Measurements from ENCODE around the gene NFIA.

The NFIA gene

GRCh38 chr1:61446531-61446991, 364.2 kb downstream of the NFIA start:
- TF ChIP-seq TEAD4 (IDR thresholded peaks at IDR 0.05) = peak; percentile 46
- 0 out of 2 replicates have a peak, but pooled peaks have one; percentile 30 for TF ChIP-seq YY1 (IDR thresholded peaks at IDR 0.05; ENCODE audit: low read depth)
- TF ChIP-seq EP300 (IDR thresholded peaks at IDR 0.05; ENCODE audit: borderline replicate concordance) = peak; percentile 69; the same call in 1 of the 2 replicates
- TF ChIP-seq RAD21 (IDR thresholded peaks at IDR 0.05; ENCODE audit: low read depth) = no peak; the same call in 1 of the 2 replicates
- no peak for TF ChIP-seq USF1 (IDR thresholded peaks at IDR 0.05)
- TF ChIP-seq FOXM1 (IDR thresholded peaks at IDR 0.05; ENCODE audit: borderline replicate concordance, low read depth) = no peak; the same call in 1 of the 2 replicates
- TF ChIP-seq EGR1 (IDR thresholded peaks at IDR 0.05) = peak; percentile 90
- TF ChIP-seq REST (IDR thresholded peaks at IDR 0.05; ENCODE audit: low read depth) = no peak
- TF ChIP-seq NFIC (IDR thresholded peaks at IDR 0.05) = peak; percentile 65
- no peak for TF ChIP-seq CREB1 (IDR thresholded peaks at IDR 0.05; ENCODE audit: low read depth)
- no peak for TF ChIP-seq ZBTB7A (IDR thresholded peaks at IDR 0.05; ENCODE audit: low read depth)
- 0 out of 2 replicates have a peak, but pooled peaks have one; percentile 25 for TF ChIP-seq CEBPB (IDR thresholded peaks at IDR 0.05)
- peak; percentile 29; the same call in 1 of the 2 replicates for TF ChIP-seq MAX (IDR thresholded peaks at IDR 0.05)
- peak; percentile 58 for TF ChIP-seq TCF12 (IDR thresholded peaks at IDR 0.05; ENCODE audit: low read depth)
- TF ChIP-seq TAF1 (IDR thresholded peaks at IDR 0.05; ENCODE audit: low read depth) = no peak

- TF ChIP-seq CEBPB (IDR thresholded peaks at IDR 0.05) = no peak
Observed at GRCh38 chr1:61447106-61447967, 365.0 kb downstream of the NFIA start.

- TF ChIP-seq RAD21 (IDR thresholded peaks at IDR 0.05; ENCODE audit: low read depth) = no peak
- no peak for TF ChIP-seq USF1 (IDR thresholded peaks at IDR 0.05)
- TF ChIP-seq EGR1 (IDR thresholded peaks at IDR 0.05) = no peak
- no peak for TF ChIP-seq TCF12 (IDR thresholded peaks at IDR 0.05; ENCODE audit: low read depth)
- no peak for TF ChIP-seq REST (IDR thresholded peaks at IDR 0.05; ENCODE audit: low read depth)
- TF ChIP-seq FOXM1 (IDR thresholded peaks at IDR 0.05; ENCODE audit: borderline replicate concordance, low read depth) = no peak
- no peak for TF ChIP-seq NFIC (IDR thresholded peaks at IDR 0.05)
Observed at GRCh38 chr1:61447968-61448430, 365.6 kb downstream of the NFIA start.

GRCh38 chr1:61448914-61449313, 366.6 kb downstream of the NFIA start:
- TF ChIP-seq EP300 (IDR thresholded peaks at IDR 0.05; ENCODE audit: borderline replicate concordance) (no peak), TAF1 (IDR thresholded peaks at IDR 0.05; ENCODE audit: low read depth) (no peak), RAD21 (IDR thresholded peaks at IDR 0.05; ENCODE audit: low read depth) (no peak), CEBPB (IDR thresholded peaks at IDR 0.05) (no peak)

GRCh38 chr1:61449410-61449809, 367.0 kb downstream of the NFIA start:
- no peak for TF ChIP-seq EP300 (IDR thresholded peaks at IDR 0.05; ENCODE audit: borderline replicate concordance)
- no peak for TF ChIP-seq TEAD4 (IDR thresholded peaks at IDR 0.05)
- TF ChIP-seq REST (IDR thresholded peaks at IDR 0.05; ENCODE audit: low read depth) = no peak
- TF ChIP-seq EGR1 (IDR thresholded peaks at IDR 0.05) = no peak
- no peak for TF ChIP-seq MAX (IDR thresholded peaks at IDR 0.05)
- TF ChIP-seq USF1 (IDR thresholded peaks at IDR 0.05) = no peak
- no peak for TF ChIP-seq CREB1 (IDR thresholded peaks at IDR 0.05; ENCODE audit: low read depth)
- no peak for TF ChIP-seq ZBTB7A (IDR thresholded peaks at IDR 0.05; ENCODE audit: low read depth)
- no peak for TF ChIP-seq FOXM1 (IDR thresholded peaks at IDR 0.05; ENCODE audit: borderline replicate concordance, low read depth)
- no peak for TF ChIP-seq NFIC (IDR thresholded peaks at IDR 0.05)
- no peak for TF ChIP-seq RAD21 (IDR thresholded peaks at IDR 0.05; ENCODE audit: low read depth)

Measured in Ishikawa (cell line).